AG09309 (cell line): ENCODE results near the gene KCNH2.

ENCODE experiments used
- DNase-seq: peaks from one replicate; pipeline ENCODE4 v3.0.0-alpha.2; 2010; ENCODE audit warnings: low read depth
- H3K4me3 ChIP-seq: 2 replicates; pipeline ENCODE4 v1.5.1; 2011; ENCODE audit warnings: mild to moderate bottlenecking, low read depth, low read length, moderate library complexity; ENCODE audit not compliant: control insufficient read depth
- CTCF ChIP-seq: IDR thresholded peaks from 2 replicates; pipeline ENCODE4 v1.5.1; 2011; ENCODE audit warnings: mild to moderate bottlenecking, low read depth, low read length, inconsistent platforms; ENCODE audit not compliant: insufficient read depth, control insufficient read depth; ENCODE audit errors: missing control alignments

KCNH2 gene

GRCh38 chr7:150976529-150977381 lies 1.4 kb downstream of the KCNH2 start:
- DNase-seq: no peak
- H3K4me3 ChIP-seq: no peak overlapping the region

GRCh38 chr7:150975536-150976319 lies 2.4 kb downstream of the KCNH2 start:
- TF ChIP-seq CTCF: no peak
- DNase-seq: no peak
- no peak overlapping the region for H3K4me3 ChIP-seq

More at GRCh38 chr7:150976529-150977381, 1.4 kb downstream of the KCNH2 start:
- TF ChIP-seq CTCF: no peak

- TF ChIP-seq CTCF: no peak
- DNase-seq: no peak
- H3K4me3 ChIP-seq: peak overlapping the region; percentile 23
These were observed 3.4 kb downstream of the KCNH2 start for GRCh38 chr7:150974468-150975391.

- no peak for DNase-seq
- TF ChIP-seq CTCF: no peak
- H3K4me3 ChIP-seq: no peak overlapping the region
These were observed 4.3 kb downstream of the KCNH2 start for GRCh38 chr7:150973571-150974451.

- H3K4me3 ChIP-seq: no peak overlapping the region
- TF ChIP-seq CTCF: no peak
- DNase-seq: no peak
These were observed 5.4 kb downstream of the KCNH2 start for GRCh38 chr7:150972741-150973140.

- H3K4me3 ChIP-seq: no peak overlapping the region
- no peak for TF ChIP-seq CTCF
- DNase-seq: no peak
These were observed 6.1 kb downstream of the KCNH2 start for GRCh38 chr7:150972023-150972468.
